Transverse colon (tissue), 4 donors: Measurements from ENCODE around the gene PAXIP1.

Experiments
- CTCF ChIP-seq, 5 experiments: fragments of 200-600 bp in 3 of 5; fragments of 450-650 bp in 2 of 5; sonication (generic) in 3 of 5; IDR thresholded peaks; 1 replicate in 2 of 5; 2 replicates in 3 of 5; pipeline ENCODE4 v1.5.1; 2016 to 2017; ENCODE audit warnings: antibody characterized with exemption in 5 of 5, inconsistent platforms in 3 of 5, mild to moderate bottlenecking in 2 of 5, moderate library complexity in 1 of 5
- POLR2A ChIP-seq: fragments of 450-650 bp; IDR thresholded peaks from one replicate; pipeline ENCODE4 v1.6.1; 2016; ENCODE audit warnings: antibody characterized with exemption, mild to moderate bottlenecking, moderate library complexity
- POLR2AphosphoS5 ChIP-seq, 3 donors: sonication (generic); formaldehyde crosslinking; IDR thresholded peaks; one replicate each; pipeline ENCODE4 v1.6.1; 2016; ENCODE audit warnings: antibody characterized with exemption in 3 of 3

GRCh38 chr7:154898973-154899855, 103.7 kb downstream of the PAXIP1 start:
- TF ChIP-seq POLR2A, result no peak
- TF ChIP-seq CTCF (IDR thresholded peaks at IDR 0.05), result no peak
- TF ChIP-seq POLR2AphosphoS5 (IDR thresholded peaks at IDR 0.05), result no peak
